Sigmoid colon (tissue), 7 donors: ENCODE data around the gene MED16. TPM values are rescaled to one million over a fixed set of nuclear protein-coding genes. Genes with fewer than 3 reads are reported as not detected.

Experiments
- DNase-seq: peaks from one replicate; pipeline ENCODE4 v3.0.0-alpha.2; 2019
- H3K27ac ChIP-seq, 4 donors: fragments of 200-600 bp; sonication (generic); one replicate each; pipeline ENCODE4 v1.5.1; 2016 to 2019; ENCODE audit warnings: mild to moderate bottlenecking in 1 of 4
- H3K27me3 ChIP-seq, 3 donors: fragments of 200-600 bp; sonication (generic); one replicate each; pipeline ENCODE4 v1.5.1; 2019; ENCODE audit warnings: mild to moderate bottlenecking in 1 of 3
- H3K36me3 ChIP-seq, 4 donors: fragments of 200-600 bp; sonication (generic); one replicate each; pipeline ENCODE4 v1.5.1; 2016 to 2019
- H3K4me1 ChIP-seq, 4 donors: fragments of 200-600 bp; sonication (generic); one replicate each; pipeline ENCODE4 v1.5.1; 2017 to 2019
- H3K4me3 ChIP-seq, 4 donors: fragments of 200-600 bp; sonication (generic); one replicate each; pipeline ENCODE4 v1.5.1; 2017 to 2019; ENCODE audit warnings: mild to moderate bottlenecking in 2 of 4, moderate library complexity in 1 of 4
- H3K9me3 ChIP-seq, 4 donors: fragments of 200-600 bp in 3 of 4; sonication (generic) in 3 of 4; one replicate each; pipeline versions ENCODE4 v1.5.1 to v1.6.1; 2013 to 2019
- CTCF ChIP-seq, 4 experiments: fragments of 450-650 bp in 3 of 4; fragments of 200-600 bp in 1 of 4; IDR thresholded peaks; one replicate each; pipeline ENCODE4 v1.5.1; 2016 to 2019; ENCODE audit warnings: antibody characterized with exemption in 4 of 4, mild to moderate bottlenecking in 3 of 4, moderate library complexity in 2 of 4
- EP300 ChIP-seq, 4 donors: sonication (generic); formaldehyde crosslinking; IDR thresholded peaks; one replicate each; pipeline ENCODE4 v1.6.1; 2017; ENCODE audit warnings: antibody characterized with exemption in 4 of 4
- POLR2A ChIP-seq, 2 donors: fragments of 450-650 bp; IDR thresholded peaks; one replicate each; pipeline ENCODE4 v1.6.1; 2016; ENCODE audit warnings: antibody characterized with exemption in 2 of 2, mild to moderate bottlenecking in 2 of 2, moderate library complexity in 2 of 2
- POLR2AphosphoS5 ChIP-seq, 4 donors: sonication (generic); formaldehyde crosslinking; IDR thresholded peaks; one replicate each; pipeline ENCODE4 v1.6.1; 2017; ENCODE audit warnings: antibody characterized with exemption in 4 of 4
- WGBS, 2 donors: extraction: QIAGEN DNeasy Blood & Tissue Kit; methylation state at CpG; one replicate each; pipeline ENCODE4 v1.1.7; 2013; 5-methylcytosine and 5-hydroxymethylcytosine counted together
- intact Hi-C: fragments of 100-400 bp; cut with DNase I; formaldehyde crosslinking; loops from one replicate; pipeline ENCODE4 v1.15.1; 2023
- polyA plus RNA-seq, 3 donors: library from polyadenylated mRNA; stranded (reverse); fragments of 200-250 nt; gene quantifications; one replicate each; pipeline ENCODE4 v1.2.3, GENCODE V29; 2013
- total RNA-seq, 4 donors: library from RNA; depleted of rRNA; stranded (reverse); fragments of >200 nt; gene quantifications; one replicate each; pipeline ENCODE4 v1.1.0, GENCODE V29; 2016
- donor health status: healthy with polysubstance abuse.
- donor health status: Bipolar disorder and iron deficiency.
- donor health status: healthy.

Gene MED16
- total and polyA plus RNA-seq, 7 donors, result 22.4 to 62.5 (median 33.2) TPM

- WGBS, 2 donors, result 7 to 18% methylated on average over 35 of the region's 35 CpGs
- peak overlapping the region; percentile 1 to 41 (median 26) for H3K4me3 ChIP-seq
These were observed 23.8 kb upstream of the MED16 start for GRCh38 chr19:916645-917322.

GRCh38 chr19:913080-913748 lies 20.2 kb upstream of the MED16 start, which contains the start of gene R3HDM4:
Gene R3HDM4 (minus strand): TSS chr19:913219. CDS start chr19:913157, 62 bp downstream.
- 0 to 1% methylated on average over 76 of the region's 76 CpGs for WGBS, 2 donors
- intact Hi-C loops, result no loop called here
- peak; percentile 90 for DNase-seq

More at GRCh38 chr19:916645-917322, 23.8 kb upstream of the MED16 start:
- no peak for DNase-seq
- Histone ChIP-seq H3K9me3 (no peaks in the 10 kb centered on the region), H3K27me3 (peaks cover 42 to 52% (median 49%) of the 10 kb centered on the region in 3 donors), H3K36me3 (no peaks in the 10 kb centered on the region), H3K27ac (no peak overlapping the region), H3K4me1 (peaks cover 0 to 57% (median 48%) of the 10 kb centered on the region in 4 donors)
- intact Hi-C loops, result no loop called here
- TF ChIP-seq POLR2A (IDR thresholded peaks at IDR 0.05), result no peak
- TF ChIP-seq CTCF (IDR thresholded peaks at IDR 0.05), result no peak
- TF ChIP-seq EP300 (IDR thresholded peaks at IDR 0.05), result no peak
- no peak for TF ChIP-seq POLR2AphosphoS5 (IDR thresholded peaks at IDR 0.05)

DNA sequence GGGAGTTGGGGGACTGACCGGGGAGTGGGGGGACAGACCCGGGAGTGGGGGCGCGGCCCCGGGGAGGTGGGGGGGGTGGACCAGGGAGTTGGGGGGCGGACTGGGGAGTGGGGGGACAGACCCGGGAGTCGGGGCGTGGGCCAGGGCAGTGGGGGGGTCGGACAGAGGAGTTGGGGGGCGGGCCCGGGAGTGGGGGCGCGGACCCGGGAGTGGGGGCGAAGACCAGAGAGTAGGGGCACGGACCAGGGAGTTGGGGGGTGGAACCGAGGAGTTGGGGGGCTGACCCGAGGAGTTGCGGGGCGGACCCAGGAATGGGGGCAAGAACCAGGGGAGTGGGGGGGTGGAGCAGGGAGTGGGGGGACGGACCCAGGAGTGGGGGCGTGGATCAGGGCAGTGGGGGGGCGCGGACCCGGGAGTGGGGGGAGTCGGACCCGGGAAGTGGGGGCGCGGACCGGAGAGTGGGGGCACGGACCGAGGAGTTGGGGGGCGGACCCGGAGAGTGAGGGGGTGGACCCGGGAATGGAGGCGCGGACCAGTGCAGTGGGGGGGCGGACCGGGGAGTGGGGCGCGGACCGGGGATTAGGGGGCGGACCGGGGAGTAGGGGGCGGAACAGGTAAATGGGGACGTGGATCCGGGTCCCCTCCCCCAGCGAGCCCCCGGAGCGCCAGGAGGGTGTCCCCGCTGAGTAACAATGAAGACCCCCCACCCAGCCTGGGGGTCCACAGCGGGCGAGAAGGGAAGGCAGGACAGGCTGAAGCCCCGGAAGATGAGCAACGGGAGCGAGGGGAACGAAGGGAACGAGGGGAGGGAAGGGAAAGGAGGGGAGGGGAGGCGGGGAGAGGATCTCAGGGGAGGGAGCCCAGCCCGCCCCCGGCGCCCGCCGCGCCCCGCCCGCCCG lies 19.4 kb upstream of the MED16 start:
- WGBS, 2 donors, result 5 to 11% methylated on average over 69 of the region's 69 CpGs
- peak overlapping the region; percentile 86 to 94 (median 92) for H3K27ac ChIP-seq
- H3K4me3 ChIP-seq, result peak overlapping the region; percentile 80 to 99 (median 90)
- intact Hi-C loops, result no loop called here
- no peaks in the 10 kb centered on the region for H3K9me3 ChIP-seq
- no peaks in the 10 kb centered on the region for H3K36me3 ChIP-seq
- H3K27me3 ChIP-seq, result peaks cover 7 to 11% (median 8%) of the 10 kb centered on the region in 3 donors
- TF ChIP-seq CTCF (IDR thresholded peaks at IDR 0.05) (no peak), POLR2A (IDR thresholded peaks at IDR 0.05) (no peak), EP300 (IDR thresholded peaks at IDR 0.05) (no peak), POLR2AphosphoS5 (IDR thresholded peaks at IDR 0.05) (no peak)
- H3K4me1 ChIP-seq, result peaks cover 0 to 23% (median 19%) of the 10 kb centered on the region in 4 donors
- no peak for DNase-seq

More at GRCh38 chr19:913080-913748, 20.2 kb upstream of the MED16 start, which contains the start of gene R3HDM4:
- TF ChIP-seq POLR2A (IDR thresholded peaks at IDR 0.05) (peak in 1 of 2 donors; percentile 16), POLR2AphosphoS5 (IDR thresholded peaks at IDR 0.05) (peak; percentile 76 to 91 (median 86)), EP300 (IDR thresholded peaks at IDR 0.05) (no peak)
- peaks cover 0 to 31% (median 27%) of the 10 kb centered on the region in 4 donors for H3K4me1 ChIP-seq
- H3K4me3 ChIP-seq, result peak within 1 kb of the TSS; percentile 82 to 99 (median 90)
- H3K9me3 ChIP-seq, result no peaks in the 10 kb centered on the region
- no peaks in the 10 kb centered on the region for H3K36me3 ChIP-seq
- peaks cover 15 to 19% (median 16%) of the 10 kb centered on the region in 3 donors for H3K27me3 ChIP-seq
- H3K27ac ChIP-seq, result peak within 1 kb of the TSS; percentile 86 to 94 (median 92)

- no peaks in the 10 kb centered on the region for H3K9me3 ChIP-seq
- H3K27ac ChIP-seq, result peak overlapping the region in 2 of 4 donors; percentile 27 to 49
- 85 to 92% methylated on average over 54 of the region's 54 CpGs for WGBS, 2 donors
- no peak for DNase-seq
- peaks cover 0 to under 1% (median 0%) of the 10 kb centered on the region in 3 donors for H3K27me3 ChIP-seq
- intact Hi-C loops, result no loop called here
- TF ChIP-seq POLR2AphosphoS5 (IDR thresholded peaks at IDR 0.05) (no peak), EP300 (IDR thresholded peaks at IDR 0.05) (no peak), POLR2A (IDR thresholded peaks at IDR 0.05) (no peak), CTCF (IDR thresholded peaks at IDR 0.05) (no peak)
- no peaks in the 10 kb centered on the region for H3K36me3 ChIP-seq
- peaks cover 0 to 15% (median 12%) of the 10 kb centered on the region in 4 donors for H3K4me1 ChIP-seq
- H3K4me3 ChIP-seq, result peak overlapping the region in 1 of 4 donors; percentile 87
These were observed 18.4 kb upstream of the MED16 start for GRCh38 chr19:911197-912033.
